ENCODE data around the gene MANBA. TPM values are rescaled to one million over a fixed set of nuclear protein-coding genes. Genes with fewer than 3 reads are reported as not detected.

The MANBA gene
- 29.7 TPM for total RNA-seq

GRCh38 chr4:102760645-102761295, at the start of gene MANBA:
Gene MANBA (minus strand): TSS chr4:102760968. CDS start chr4:102760894, 74 bp downstream.

Small RNA genes within 50 kb of the gene (small RNA-seq; reads per million reads assigned to genes)
- gene AC018797.1 (ENCODE audit: low replicate concordance) = not detected

Other genes with a start within 250 kb of the MANBA start
- 382 TPM for gene UBE2D3, start 66.6 kb upstream of the MANBA start, total RNA-seq
- 33.5 TPM for gene CISD2, start 108.0 kb upstream of the MANBA start, total RNA-seq